Naive thymus-derived CD4-positive, alpha-beta T cell (primary cell): Measurements from ENCODE around the gene SLPI. TPM values are rescaled to one million over a fixed set of nuclear protein-coding genes. Genes with fewer than 3 reads are reported as not detected.

Source experiments
- ATAC-seq: fragments of 150-1000 bp; cut with Tn5 transposase; 2 replicates; pipeline ENCODE4 v1.10.0; 2021; ENCODE audit warnings: mild to moderate bottlenecking, moderate library complexity
- CTCF ChIA-PET: fragments of 350-600 bp; sonication (Branson Sonifier 250); formaldehyde crosslinking; loops from one replicate; lab custom pipeline; 2021; ENCODE audit warnings: antibody characterized with exemption; lab: Charles Lee
- POLR2A ChIA-PET: fragments of 350-600 bp; sonication (Branson Sonifier 250); formaldehyde crosslinking; loops from one replicate; lab custom pipeline; 2021; ENCODE audit warnings: antibody characterized with exemption, inconsistent platforms; lab: Charles Lee
- DNase-seq, 9 donors: peaks; one replicate each; pipeline versions ENCODE4 v3.0.0 to v3.0.0-alpha.2; 2020 to 2022; ENCODE audit warnings: mixed read lengths in 1 of 9
- H3K27ac ChIP-seq: one replicate; pipeline ENCODE4 v1.7.0; 2013; ENCODE audit warnings: mild to moderate bottlenecking, low read depth, low read length, moderate library complexity
- H3K27me3 ChIP-seq, 2 donors: one replicate each; pipeline ENCODE4 v1.7.0; 2013; ENCODE audit warnings: low read length in 2 of 2, mild to moderate bottlenecking in 2 of 2, moderate library complexity in 2 of 2; ENCODE audit not compliant: control insufficient read depth in 2 of 2, insufficient read depth in 2 of 2
- H3K36me3 ChIP-seq, 3 experiments: 1 replicate in 2 of 3; 2 replicates in 1 of 3; pipeline ENCODE4 v1.7.0; 2013; ENCODE audit warnings: low read length in 3 of 3, mild to moderate bottlenecking in 3 of 3, moderate library complexity in 1 of 3; ENCODE audit not compliant: insufficient read depth in 3 of 3, control insufficient read depth in 2 of 3
- H3K4me1 ChIP-seq, 2 donors: one replicate each; pipeline ENCODE4 v1.7.0; 2013; ENCODE audit warnings: low read length in 2 of 2, mild to moderate bottlenecking in 2 of 2, moderate library complexity in 1 of 2; ENCODE audit not compliant: control insufficient read depth in 2 of 2, insufficient read depth in 2 of 2
- H3K4me3 ChIP-seq: 2 replicates; pipeline ENCODE4 v1.7.0; 2013; ENCODE audit warnings: mild to moderate bottlenecking, low read length
- H3K9me3 ChIP-seq, 3 experiments: 1 replicate in 2 of 3; 2 replicates in 1 of 3; pipeline ENCODE4 v1.7.0; 2013; ENCODE audit warnings: low read length in 3 of 3; ENCODE audit not compliant: control insufficient read depth in 2 of 3
- H3K27ac Mint-ChIP-seq, 9 donors: one replicate each; pipeline ENCODE4 v1.8.0; 2020 to 2022; ENCODE audit warnings: mixed read lengths in 9 of 9, mild to moderate bottlenecking in 8 of 9, moderate library complexity in 5 of 9, inconsistent platforms in 2 of 9
- H3K27me3 Mint-ChIP-seq, 5 donors: one replicate each; pipeline ENCODE4 v1.8.0; 2021 to 2022; ENCODE audit warnings: mixed read lengths in 5 of 5, mild to moderate bottlenecking in 1 of 5
- H3K36me3 Mint-ChIP-seq, 5 donors: one replicate each; pipeline ENCODE4 v1.8.0; 2020 to 2022; ENCODE audit warnings: mixed read lengths in 5 of 5, mild to moderate bottlenecking in 3 of 5, inconsistent platforms in 1 of 5
- H3K4me1 Mint-ChIP-seq, 7 donors: one replicate each; pipeline ENCODE4 v1.8.0; 2020 to 2022; ENCODE audit warnings: mixed read lengths in 7 of 7, mild to moderate bottlenecking in 3 of 7, inconsistent platforms in 1 of 7
- H3K4me3 Mint-ChIP-seq, 10 donors: one replicate each; pipeline ENCODE4 v1.8.0; 2020 to 2022; ENCODE audit warnings: mild to moderate bottlenecking in 10 of 10, mixed read lengths in 10 of 10, moderate library complexity in 6 of 10, inconsistent platforms in 2 of 10
- H3K9me3 Mint-ChIP-seq, 11 donors: one replicate each; pipeline ENCODE4 v1.8.0; 2020 to 2022; ENCODE audit warnings: mixed read lengths in 11 of 11, mild to moderate bottlenecking in 4 of 11, inconsistent platforms in 1 of 11, moderate library complexity in 1 of 11
- intact Hi-C, 2 donors: fragments of 100-400 bp; cut with micrococcal nuclease; formaldehyde crosslinking; loops; one replicate each; pipeline ENCODE4 v1.15.1; 2023
- polyA plus RNA-seq, 2 donors: library from polyadenylated mRNA; unstranded; fragments of 300-500 nt; fragmentation: Illumina TruSeq; gene quantifications; one replicate each; pipeline ENCODE4 v1.2.3, GENCODE V29; 2021
- total RNA-seq, 6 experiments: library from RNA in 5 of 6; stranded (reverse) in 5 of 6; gene quantifications; 1 replicate in 5 of 6; 2 replicates in 1 of 6; pipeline ENCODE4 v1.2.3 and lab custom pipeline; 2021 to 2026

Gene SLPI
- total and polyA plus RNA-seq, 7 experiments from 2014 or later: 0.96 TPM; not detected in 6

GRCh38 chr20:45230631-45231030 lies 23.7 kb downstream of the SLPI start:
- peaks cover 0 to 2% (median 0%) of the 10 kb centered on the region in 7 donors for H3K4me1 Mint-ChIP-seq
- H3K4me3 Mint-ChIP-seq: no peak overlapping the region
- ATAC-seq (no peak), DNase-seq (no peak)
- peaks cover 0 to 5% (median 0%) of the 10 kb centered on the region in 5 donors for H3K36me3 Mint-ChIP-seq
- Histone ChIP-seq H3K27ac (no peak overlapping the region), H3K4me1 (no peaks in the 10 kb centered on the region), H3K27me3 (peaks cover 0 to 7% of the 10 kb centered on the region in 2 donors), H3K9me3 (peaks cover 0 to 12% (median 0%) of the 10 kb centered on the region in 3 experiments), H3K36me3 (no peaks in the 10 kb centered on the region), H3K4me3 (no peak overlapping the region)
- CTCF ChIA-PET: no interaction called here
- peaks cover 0 to 18% (median 9%) of the 10 kb centered on the region in 11 donors for H3K9me3 Mint-ChIP-seq
- POLR2A ChIA-PET: no interaction called here
- peaks cover 31 to 64% (median 49%) of the 10 kb centered on the region in 5 donors for H3K27me3 Mint-ChIP-seq
- H3K27ac Mint-ChIP-seq: no peak overlapping the region
- intact Hi-C loops: loop anchor here in 1 of 2 donors (10.0 kb wide), 1 partner anchor 56 kb away; the partner anchor contains the start of gene PI3

DNA sequence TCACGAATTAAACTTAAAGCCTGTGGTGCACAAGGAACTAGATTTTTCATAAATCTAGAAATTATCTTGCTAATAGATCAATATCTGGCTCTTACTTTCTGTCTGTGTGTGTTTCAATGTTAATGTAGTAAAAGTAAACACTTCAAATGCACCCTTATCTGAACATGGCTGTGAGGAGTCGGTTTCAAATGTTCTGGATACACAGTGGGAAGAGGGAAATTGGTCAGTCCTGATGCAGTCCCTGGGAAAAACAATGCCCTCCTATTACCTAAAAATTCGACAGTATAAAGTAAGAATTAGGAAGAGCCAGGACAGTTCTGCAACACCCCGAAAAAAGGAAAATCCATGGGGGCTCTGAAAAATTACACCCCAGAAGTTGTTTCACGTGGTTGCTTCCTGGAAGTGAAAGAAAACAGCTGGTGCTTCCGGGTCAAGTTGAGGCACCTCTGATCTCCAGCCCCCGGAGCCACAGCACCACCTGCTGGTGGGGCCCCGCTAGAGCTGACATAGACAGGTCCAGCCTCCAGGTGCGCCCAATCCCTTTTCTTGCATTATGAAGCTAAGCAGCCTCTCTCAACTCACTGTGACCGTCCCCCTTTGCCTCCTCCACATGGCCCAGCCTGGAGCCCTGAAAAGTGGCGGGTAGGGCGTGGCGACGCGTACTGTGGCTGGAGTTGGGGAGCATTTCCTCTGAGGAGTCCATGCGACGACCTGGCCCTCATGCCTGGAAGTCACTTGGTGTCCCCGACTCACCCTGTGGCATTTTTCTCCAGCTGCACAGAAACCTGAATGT lies 24.9 kb downstream of the SLPI start:
- H3K27me3 ChIP-seq: peaks cover 0 to 7% of the 10 kb centered on the region in 2 donors
- ChIA-PET CTCF (interaction anchor here (0.5 kb wide), 1 partner anchor 311 kb away, joined by 3 read pairs; no protein-coding TSS in a partner anchor), POLR2A (no interaction called here)
- H3K9me3 ChIP-seq: peaks cover 0 to under 1% (median 0%) of the 10 kb centered on the region in 3 experiments
- no peak overlapping the region for H3K27ac ChIP-seq
- DNase-seq (peak in 5 of 9 donors; percentile 2 to 47 (median 5)), ATAC-seq (no peak)
- Mint-ChIP-seq H3K9me3 (peaks cover 0 to 7% (median 5%) of the 10 kb centered on the region in 11 donors), H3K4me3 (no peak overlapping the region), H3K36me3 (peaks cover 0 to 4% (median 0%) of the 10 kb centered on the region in 5 donors), H3K27me3 (peaks cover 39 to 60% (median 48%) of the 10 kb centered on the region in 5 donors), H3K4me1 (peaks cover 0 to 2% (median 0%) of the 10 kb centered on the region in 7 donors), H3K27ac (no peak overlapping the region)
- no peak overlapping the region for H3K4me3 ChIP-seq
- intact Hi-C loops: loop anchor here in 1 of 2 donors (10.0 kb wide), 1 partner anchor 55 kb away; the partner anchor contains the start of gene PI3
- H3K4me1 ChIP-seq: no peaks in the 10 kb centered on the region
- no peaks in the 10 kb centered on the region for H3K36me3 ChIP-seq

DNA sequence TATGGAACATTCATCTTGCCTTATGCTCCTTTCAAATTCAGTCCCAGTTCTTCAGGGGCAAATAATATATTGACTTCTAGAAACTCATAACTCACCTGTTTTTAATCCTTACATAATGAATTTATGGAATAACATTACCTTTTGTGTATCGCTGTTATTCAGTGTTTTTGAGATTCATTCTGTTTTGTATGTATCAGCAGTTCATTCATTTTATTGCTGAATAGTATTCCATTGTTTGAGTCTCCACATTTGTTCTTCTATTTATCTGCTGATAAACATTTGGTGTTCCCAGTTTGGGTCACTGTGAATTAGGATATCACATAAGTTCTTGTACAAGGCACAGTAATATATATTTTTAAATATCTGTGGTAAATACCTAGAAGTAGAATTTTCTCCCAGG lies 28.1 kb downstream of the SLPI start:
- CTCF ChIA-PET: no interaction called here
- H3K36me3 ChIP-seq: no peaks in the 10 kb centered on the region
- Mint-ChIP-seq H3K9me3 (no peaks in the 10 kb centered on the region), H3K27ac (no peak overlapping the region), H3K27me3 (peaks cover 43 to 65% (median 46%) of the 10 kb centered on the region in 5 donors), H3K4me3 (no peak overlapping the region), H3K4me1 (peaks cover 0 to 2% (median 0%) of the 10 kb centered on the region in 7 donors), H3K36me3 (no peaks in the 10 kb centered on the region)
- ATAC-seq: no peak
- H3K27me3 ChIP-seq: no peaks in the 10 kb centered on the region
- H3K4me3 ChIP-seq: no peak overlapping the region
- H3K4me1 ChIP-seq: no peaks in the 10 kb centered on the region
- H3K27ac ChIP-seq: no peak overlapping the region
- POLR2A ChIA-PET: no interaction called here
- DNase-seq: no peak
- H3K9me3 ChIP-seq: no peaks in the 10 kb centered on the region
- intact Hi-C loops: no loop called here

DNA sequence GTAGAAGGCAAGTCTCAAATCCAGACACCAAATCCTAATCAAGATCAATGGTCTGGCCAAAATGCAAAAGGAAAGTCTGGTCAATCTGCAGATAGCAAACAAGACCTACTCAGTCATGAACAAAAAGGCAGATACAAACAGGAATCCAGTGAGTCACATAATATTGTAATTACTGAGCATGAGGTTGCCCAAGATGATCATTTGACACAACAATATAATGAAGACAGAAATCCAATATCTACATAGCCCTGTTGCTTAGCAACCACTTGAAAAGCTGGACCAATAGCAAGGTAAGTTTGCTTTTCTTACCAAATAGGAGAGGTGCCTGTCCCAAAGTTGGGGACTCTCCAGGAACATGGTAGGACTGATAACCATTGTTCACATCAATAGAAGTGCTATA lies 31.2 kb downstream of the SLPI start:
- no peak for ATAC-seq
- CTCF ChIA-PET: no interaction called here
- H3K9me3 ChIP-seq: no peaks in the 10 kb centered on the region
- H3K9me3 Mint-ChIP-seq: peaks cover 0 to 3% (median 0%) of the 10 kb centered on the region in 11 donors
- DNase-seq: no peak
- no peaks in the 10 kb centered on the region for H3K4me1 ChIP-seq
- no peak overlapping the region for H3K4me3 Mint-ChIP-seq
- H3K4me3 ChIP-seq: no peak overlapping the region
- no peak overlapping the region for H3K27ac ChIP-seq
- intact Hi-C loops: no loop called here
- no peaks in the 10 kb centered on the region for H3K36me3 ChIP-seq
- H3K27me3 ChIP-seq: no peaks in the 10 kb centered on the region
- H3K36me3 Mint-ChIP-seq: no peaks in the 10 kb centered on the region
- H3K27ac Mint-ChIP-seq: no peak overlapping the region
- peaks cover 34 to 56% (median 47%) of the 10 kb centered on the region in 5 donors for H3K27me3 Mint-ChIP-seq
- POLR2A ChIA-PET: no interaction called here
- no peaks in the 10 kb centered on the region for H3K4me1 Mint-ChIP-seq

DNA sequence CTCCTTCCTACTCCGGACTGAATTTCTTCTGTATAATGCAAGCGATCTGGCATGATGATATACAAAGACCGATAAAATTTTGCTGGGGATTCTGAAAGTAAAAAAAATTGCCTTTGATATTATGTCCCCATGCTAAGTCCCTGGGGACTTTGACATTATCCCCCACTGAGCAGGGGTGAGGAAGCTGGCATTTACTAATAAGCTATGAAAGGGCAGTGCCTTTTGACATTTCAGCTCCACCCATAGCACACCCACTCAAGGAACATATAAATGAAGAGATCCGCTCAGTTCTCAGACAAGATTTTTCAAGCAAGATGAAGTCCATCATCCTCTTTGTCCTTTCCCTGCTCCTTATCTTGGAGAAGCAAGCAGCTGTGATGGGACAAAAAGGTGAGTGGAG lies 33.3 kb downstream of the SLPI start, which contains the start of gene SEMG2:
Gene SEMG2 (plus strand): TSS at position 298 of the 400 bp plus-strand sequence. CDS start 17 bp downstream, at position 315.
- intact Hi-C loops: no loop called here
- H3K9me3 Mint-ChIP-seq: peaks cover 0 to 3% (median 0%) of the 10 kb centered on the region in 11 donors

DNA sequence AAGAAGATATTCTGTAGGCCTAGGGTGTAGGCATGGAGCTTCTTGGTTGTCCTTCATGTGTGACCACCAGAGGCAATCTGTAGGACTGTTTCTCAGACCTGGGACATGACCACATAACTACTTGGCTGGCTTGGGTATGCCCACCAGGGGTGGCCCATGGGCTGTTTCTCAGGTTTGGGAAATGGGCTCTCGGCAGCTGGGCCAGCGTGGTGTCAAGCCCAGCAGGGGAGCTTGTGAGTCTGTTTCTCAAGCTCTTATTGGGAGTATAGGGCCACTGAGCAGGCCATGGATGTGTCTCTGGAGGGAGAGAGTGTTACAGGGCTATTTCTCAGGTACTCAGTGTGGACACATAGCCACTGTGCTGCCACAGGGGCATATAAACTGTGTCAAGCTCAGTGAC lies 35.7 kb downstream of the SLPI start:
- H3K27me3 Mint-ChIP-seq: peaks cover 30 to 47% (median 34%) of the 10 kb centered on the region in 5 donors
- peaks cover 0 to 3% (median 0%) of the 10 kb centered on the region in 11 donors for H3K9me3 Mint-ChIP-seq

More for the DNA sequence above, 33.3 kb downstream of the SLPI start, which contains the start of gene SEMG2:
- no peaks in the 10 kb centered on the region for H3K36me3 ChIP-seq
- Mint-ChIP-seq H3K36me3 (no peaks in the 10 kb centered on the region), H3K27ac (peak within 1 kb of the TSS in 1 of 9 donors; percentile 39), H3K4me1 (no peaks in the 10 kb centered on the region), H3K27me3 (peaks cover 33 to 50% (median 43%) of the 10 kb centered on the region in 5 donors), H3K4me3 (no peak within 1 kb of the TSS)
- no peaks in the 10 kb centered on the region for H3K9me3 ChIP-seq
- DNase-seq: no peak
- H3K27me3 ChIP-seq: no peaks in the 10 kb centered on the region
- H3K27ac ChIP-seq: no peak within 1 kb of the TSS
- ChIA-PET CTCF (interaction anchor here (0.7 kb wide), 1 partner anchor 191 kb away, joined by 3 read pairs; no protein-coding TSS in a partner anchor), POLR2A (no interaction called here)
- H3K4me3 ChIP-seq: no peak within 1 kb of the TSS
- no peak for ATAC-seq
- no peaks in the 10 kb centered on the region for H3K4me1 ChIP-seq

More for the DNA sequence above, 35.7 kb downstream of the SLPI start:
- no peaks in the 10 kb centered on the region for H3K27me3 ChIP-seq
- Mint-ChIP-seq H3K4me1 (no peaks in the 10 kb centered on the region), H3K36me3 (no peaks in the 10 kb centered on the region), H3K4me3 (no peak overlapping the region), H3K27ac (no peak overlapping the region)
- no peak for DNase-seq
- no peak overlapping the region for H3K4me3 ChIP-seq
- POLR2A ChIA-PET: no interaction called here
- no peak overlapping the region for H3K27ac ChIP-seq
- H3K9me3 ChIP-seq: no peaks in the 10 kb centered on the region
- no peaks in the 10 kb centered on the region for H3K4me1 ChIP-seq
- intact Hi-C loops: no loop called here
- no peaks in the 10 kb centered on the region for H3K36me3 ChIP-seq
- ATAC-seq: no peak
- CTCF ChIA-PET: no interaction called here
